HuH-7 (cell line): Measurements from ENCODE around the gene BRD3.

ENCODE experiments used
- DNase-seq: peaks from one replicate; pipeline ENCODE4 v3.0.0; 2011; ENCODE audit warnings: low spot score

The BRD3 gene

DNA sequence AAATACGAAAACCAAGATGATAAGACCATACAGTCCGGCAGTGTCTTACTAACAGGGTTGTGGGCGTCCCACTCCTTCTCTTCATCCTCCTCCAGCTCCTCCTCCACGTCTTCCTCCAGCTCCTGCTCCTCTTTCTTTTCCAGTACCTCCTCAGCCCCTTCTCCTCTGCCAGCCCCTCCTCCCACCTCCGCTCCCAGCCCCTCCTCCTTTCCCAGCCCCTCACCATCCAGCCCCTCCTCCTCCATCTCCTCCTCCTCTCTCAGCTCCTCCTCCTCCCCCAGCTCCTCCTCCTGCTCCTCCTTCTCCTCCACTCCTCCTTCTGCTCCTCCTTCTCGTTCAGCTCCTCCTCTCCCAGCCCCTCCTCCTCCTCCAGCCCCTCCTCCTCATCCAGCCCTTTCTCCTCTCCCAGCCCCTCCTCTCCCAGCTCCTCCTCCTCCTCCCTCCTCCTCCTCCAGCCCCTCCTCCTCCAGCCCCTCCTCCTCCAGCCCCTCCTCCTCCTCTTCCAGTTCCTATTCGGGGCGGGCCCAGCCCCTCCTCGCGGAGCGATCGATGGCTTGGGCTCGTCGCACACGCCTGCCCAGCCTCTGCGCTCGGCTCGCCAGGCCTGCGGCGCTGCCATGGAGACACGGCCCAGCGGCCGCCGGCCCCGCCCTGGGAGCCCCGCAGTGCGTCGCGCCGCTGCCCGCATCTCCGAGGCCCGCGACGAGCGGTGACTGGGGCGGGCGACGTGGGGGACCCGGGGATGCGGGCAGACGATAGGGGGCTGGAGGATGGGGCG lies 42.8 kb downstream of the BRD3 start, which contains the start of gene BRD3OS:
Gene BRD3OS, plus strand, starts transcription at position 654 of the 778 bp plus-strand sequence. CDS start 1,267 bp downstream, outside the sequence.
- peak; percentile 96 for DNase-seq

- DNase-seq = no peak
Observed at GRCh38 chr9:134024214-134024792, 43.5 kb downstream of the BRD3 start.

- DNase-seq = no peak
Observed at GRCh38 chr9:134014946-134015345, 52.9 kb downstream of the BRD3 start.

- DNase-seq = no peak
Observed at GRCh38 chr9:134011401-134011800, 56.4 kb downstream of the BRD3 start.

- no peak for DNase-seq
Observed at GRCh38 chr9:134010310-134011173, 57.3 kb downstream of the BRD3 start.

DNA sequence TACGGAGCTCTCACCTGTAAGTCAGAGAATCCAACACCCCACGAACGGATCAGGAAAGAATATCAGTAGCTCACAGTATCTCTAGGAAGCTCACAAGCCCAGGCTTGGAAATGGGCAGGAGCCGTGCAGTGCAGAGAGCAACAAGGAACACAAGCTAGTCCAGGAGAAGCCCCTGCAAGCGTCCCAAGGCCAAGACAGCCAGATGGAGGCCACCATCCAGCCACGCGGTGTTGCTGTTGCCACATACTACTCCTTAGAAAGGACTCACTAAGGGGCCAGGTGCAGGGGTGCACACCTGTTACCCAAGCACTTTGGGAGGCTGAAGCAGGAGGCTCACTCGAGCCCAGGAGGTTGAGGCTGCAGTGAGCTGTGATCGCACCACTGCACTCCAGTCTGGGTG lies 60.3 kb downstream of the BRD3 start:
- DNase-seq = no peak

DNA sequence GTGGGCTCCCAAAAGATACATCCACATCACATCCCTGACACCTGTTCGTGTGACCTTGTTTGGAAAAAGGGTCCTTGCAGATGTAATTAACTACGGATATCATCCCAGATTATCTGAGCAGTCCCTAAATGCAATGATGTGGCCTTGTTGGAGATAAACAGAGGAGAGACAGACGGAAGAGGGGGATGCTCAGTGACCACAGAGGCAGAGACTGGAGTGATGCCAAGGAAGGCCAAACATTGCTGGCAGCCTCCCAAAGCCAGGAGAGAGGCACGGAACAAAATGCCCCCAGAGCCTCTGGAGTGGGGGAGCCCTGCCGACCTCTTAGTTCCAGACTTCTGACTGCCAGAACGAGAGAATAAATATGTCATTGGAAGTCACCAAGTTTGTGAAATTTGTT lies 60.7 kb downstream of the BRD3 start:
- no peak for DNase-seq

DNA sequence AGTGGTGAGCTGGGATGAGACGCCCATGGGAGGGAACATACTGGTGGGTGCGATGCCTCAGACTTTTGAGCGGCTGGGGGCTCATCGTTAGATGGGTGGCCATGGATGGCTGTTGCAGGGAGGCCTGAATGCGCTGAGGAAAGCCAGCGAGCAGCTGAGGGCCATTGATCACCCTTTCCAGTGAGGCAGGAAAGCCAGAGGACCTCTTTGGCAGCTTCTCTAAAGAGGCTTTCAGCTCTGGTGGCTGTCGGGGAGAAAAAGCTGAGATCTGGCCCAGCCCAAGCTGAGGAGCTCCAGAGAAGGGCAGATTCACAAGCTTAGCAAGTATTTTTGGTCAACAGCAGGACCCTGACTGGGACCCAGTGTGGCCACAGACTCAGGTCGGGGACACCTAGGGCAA lies 62.4 kb downstream of the BRD3 start:
- DNase-seq = no peak

GRCh38 chr9:134004881-134005280 lies 62.9 kb downstream of the BRD3 start:
- DNase-seq = no peak

DNA sequence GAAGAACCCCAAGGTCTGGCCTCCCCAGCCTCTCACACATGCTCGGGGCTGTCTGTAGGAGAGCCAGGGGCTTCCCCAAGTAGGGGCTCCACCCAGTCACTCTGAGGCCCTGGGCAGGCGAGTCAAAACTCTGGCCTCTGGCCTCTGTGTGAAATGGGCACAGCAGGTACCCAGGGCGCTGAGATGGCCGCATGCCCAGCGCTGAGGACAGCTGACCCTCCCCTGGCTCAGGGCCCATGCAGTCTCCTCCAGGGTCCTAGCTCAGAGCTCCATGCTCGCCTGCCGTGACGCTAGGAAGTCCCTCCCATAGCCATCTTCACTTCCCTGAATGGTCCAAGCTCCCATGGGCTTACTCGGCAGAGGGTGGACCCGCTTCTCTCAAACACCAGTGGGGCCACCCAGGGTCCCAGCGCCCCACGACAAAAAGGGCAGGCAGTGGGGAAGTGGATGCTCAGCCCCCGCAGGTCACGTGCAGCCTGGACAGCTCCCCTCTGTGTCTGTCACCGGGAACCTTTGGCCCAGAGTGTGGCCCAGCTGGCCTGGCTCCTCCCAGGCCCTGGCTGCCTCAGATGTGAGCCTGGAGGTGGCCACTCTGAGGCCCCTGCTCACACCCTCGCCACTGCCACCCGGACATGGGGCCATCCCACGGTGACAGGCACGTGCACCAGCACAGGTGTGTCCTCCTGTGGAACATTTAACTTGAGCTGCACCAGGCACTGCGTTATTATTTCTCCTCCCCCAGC lies 63.5 kb downstream of the BRD3 start:
- no peak for DNase-seq

- no peak for DNase-seq
Observed at GRCh38 chr9:134003237-134003636, 64.6 kb downstream of the BRD3 start.

- no peak for DNase-seq
Observed at GRCh38 chr9:134002796-134003195, 65.0 kb downstream of the BRD3 start.

- no peak for DNase-seq
Observed at GRCh38 chr9:133999851-134000265, 68.0 kb downstream of the BRD3 start.

DNA sequence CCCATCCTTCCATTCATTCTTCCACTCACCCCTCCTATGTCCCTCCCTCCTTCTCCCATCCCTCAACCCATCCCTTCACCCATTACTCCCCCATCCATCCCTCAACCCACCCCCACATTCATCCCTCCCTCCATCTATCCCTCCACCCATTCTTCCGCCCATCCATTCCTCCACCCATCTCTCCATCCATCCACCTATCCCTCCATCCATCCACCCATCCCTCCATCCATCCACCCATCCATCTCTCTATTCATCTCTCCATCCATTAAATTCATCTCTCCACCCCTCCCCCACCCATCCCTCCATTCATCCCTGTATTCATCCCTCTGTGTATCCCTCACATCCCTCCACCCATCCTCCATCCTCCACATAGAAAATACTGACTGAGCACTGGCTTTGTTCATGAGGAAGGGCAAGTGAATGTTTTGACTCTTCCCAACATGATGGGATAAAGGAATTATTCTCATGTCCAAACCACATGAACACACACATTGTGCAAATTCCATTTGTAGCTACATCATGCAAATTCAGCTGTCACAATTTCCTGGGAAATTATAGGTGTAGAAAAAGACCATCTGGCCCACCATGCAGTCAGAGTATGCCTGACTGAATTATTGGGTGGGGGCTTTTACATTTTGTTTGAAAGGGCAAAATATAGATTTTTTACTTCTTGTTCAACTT lies 68.8 kb downstream of the BRD3 start:
- no peak for DNase-seq

DNA sequence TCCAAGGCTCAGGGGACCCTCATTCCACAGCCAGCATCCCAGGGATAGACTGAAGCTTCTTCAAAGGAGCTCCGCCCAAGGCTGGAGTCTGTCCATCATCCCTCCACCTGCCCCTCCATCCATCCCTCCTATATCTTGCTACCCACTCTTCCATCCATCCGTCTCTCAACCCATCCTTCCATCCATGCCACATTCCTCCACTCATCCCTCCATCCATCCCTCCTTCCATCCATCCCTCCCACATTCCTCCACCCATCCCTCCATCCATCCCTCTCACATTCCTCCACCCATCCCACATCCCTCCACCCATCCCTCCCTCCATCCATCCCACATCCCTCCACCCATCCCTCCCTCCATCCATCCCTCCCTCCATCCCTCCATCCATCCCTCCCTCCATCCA lies 70.2 kb downstream of the BRD3 start:
- no peak for DNase-seq

GRCh38 chr9:133996531-133997520 lies 71.0 kb downstream of the BRD3 start:
- DNase-seq = no peak

DNA sequence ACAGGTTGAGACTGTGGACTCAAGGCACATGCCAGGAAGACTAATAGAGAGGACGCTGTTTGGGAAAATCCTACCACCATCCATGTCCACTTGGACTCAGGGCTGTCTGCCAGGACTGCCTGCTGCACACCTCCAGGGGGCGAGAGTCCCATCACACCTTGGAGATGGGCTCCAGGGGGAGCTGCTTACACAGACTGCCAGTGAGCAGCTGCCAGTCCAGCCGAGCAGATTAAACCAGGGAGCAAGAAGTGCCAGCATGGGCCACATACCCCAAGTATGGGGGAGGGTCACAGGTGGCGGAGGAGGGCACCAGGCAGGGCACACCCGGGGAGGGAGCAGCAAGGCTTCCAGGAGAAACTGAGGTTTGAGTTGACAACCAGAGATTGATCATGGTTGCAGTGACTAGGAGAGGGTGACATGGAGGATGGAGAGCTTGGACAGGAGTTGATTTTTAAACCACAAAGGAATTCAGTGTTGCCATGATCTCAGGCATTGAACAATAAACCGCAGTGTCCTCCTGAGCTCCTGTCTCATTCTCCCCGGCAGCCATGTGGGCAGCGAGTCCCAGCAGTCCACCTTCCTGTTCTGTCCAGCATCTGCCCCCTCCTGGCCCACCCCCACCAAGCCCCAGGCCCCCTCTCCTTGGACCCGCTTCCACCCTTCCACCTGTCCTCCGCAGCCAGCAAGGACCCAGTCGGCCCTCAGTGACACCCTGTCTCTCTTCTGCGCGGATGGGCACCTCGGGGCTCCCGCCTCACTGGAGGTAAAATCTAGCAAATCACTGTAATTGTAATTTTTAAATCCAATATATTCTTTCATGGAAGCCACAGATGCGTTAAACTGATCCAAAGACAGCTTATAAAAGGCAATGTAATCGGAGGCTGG lies 72.6 kb downstream of the BRD3 start:
- no peak for DNase-seq

- DNase-seq = peak; percentile 94
Observed at GRCh38 chr9:133994353-133995011, 73.3 kb downstream of the BRD3 start.
